ENCODE results near the gene METTL18.

METTL18 gene

GRCh38 chr1:169762699-169763098 lies 32.0 kb downstream of the METTL18 start:
- Mint-ChIP-seq H3K4me3 (no peak overlapping the region), H3K36me3 (peaks cover 2% of the 10 kb centered on the region)

DNA sequence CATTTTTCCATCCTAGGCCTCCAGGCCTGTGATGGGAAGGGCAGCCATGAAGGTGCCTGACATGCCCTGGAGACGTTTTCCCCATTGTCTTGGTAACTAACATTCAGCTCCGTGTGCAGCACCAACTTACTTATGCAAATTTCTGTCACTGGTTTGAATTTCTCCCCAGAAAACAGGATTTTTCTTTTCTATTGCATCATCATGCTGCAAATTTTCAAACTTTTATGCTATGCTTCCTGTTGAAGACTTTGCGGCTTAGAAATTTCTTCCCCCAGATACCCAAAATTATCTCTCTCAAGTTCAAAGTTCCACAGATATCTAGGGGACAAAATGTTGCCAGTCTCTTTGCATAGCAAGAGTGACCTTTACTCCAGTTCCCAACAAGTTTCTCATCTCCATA lies 35.7 kb downstream of the METTL18 start:
- Mint-ChIP-seq H3K9me3 (peaks cover 5% of the 10 kb centered on the region), H3K36me3 (peaks cover 2% of the 10 kb centered on the region), H3K4me1 (no peaks in the 10 kb centered on the region), H3K27ac (no peak overlapping the region), H3K4me3 (no peak overlapping the region), H3K27me3 (peaks cover 3% of the 10 kb centered on the region)

More at GRCh38 chr1:169762699-169763098, 32.0 kb downstream of the METTL18 start:
- peaks cover 4% of the 10 kb centered on the region for H3K27me3 Mint-ChIP-seq
- peaks cover 5% of the 10 kb centered on the region for H3K9me3 Mint-ChIP-seq
- no peaks in the 10 kb centered on the region for H3K4me1 Mint-ChIP-seq
- no peak overlapping the region for H3K27ac Mint-ChIP-seq

- no peak overlapping the region for H3K27ac Mint-ChIP-seq
- no peaks in the 10 kb centered on the region for H3K36me3 Mint-ChIP-seq
- H3K27me3 Mint-ChIP-seq: peaks cover 1% of the 10 kb centered on the region
- no peaks in the 10 kb centered on the region for H3K9me3 Mint-ChIP-seq
- H3K4me3 Mint-ChIP-seq: no peak overlapping the region
- H3K4me1 Mint-ChIP-seq: no peaks in the 10 kb centered on the region
Observed at GRCh38 chr1:169753549-169753948, 41.2 kb downstream of the METTL18 start.

DNA sequence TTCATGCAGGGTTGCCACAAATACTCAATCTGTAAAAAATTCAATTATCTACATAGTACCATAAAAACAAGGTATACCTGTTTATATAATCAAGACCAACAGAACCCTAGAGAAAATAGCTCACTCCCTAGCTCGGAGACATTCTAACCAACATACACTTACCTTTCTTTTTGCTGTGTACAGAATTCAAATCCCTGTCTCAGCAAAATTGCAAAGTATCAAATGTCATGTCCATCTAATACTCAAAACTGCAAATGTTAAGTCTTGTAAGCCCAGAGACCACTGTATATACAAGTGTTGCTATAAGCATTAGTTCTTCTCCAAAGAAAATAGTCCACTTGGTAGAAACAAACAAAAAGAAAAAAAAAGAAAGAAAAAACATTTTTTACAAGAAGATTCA lies 44.7 kb downstream of the METTL18 start:
- Mint-ChIP-seq H3K9me3 (no peaks in the 10 kb centered on the region), H3K27me3 (no peaks in the 10 kb centered on the region), H3K4me1 (no peaks in the 10 kb centered on the region), H3K36me3 (no peaks in the 10 kb centered on the region), H3K27ac (no peak overlapping the region), H3K4me3 (no peak overlapping the region)

DNA sequence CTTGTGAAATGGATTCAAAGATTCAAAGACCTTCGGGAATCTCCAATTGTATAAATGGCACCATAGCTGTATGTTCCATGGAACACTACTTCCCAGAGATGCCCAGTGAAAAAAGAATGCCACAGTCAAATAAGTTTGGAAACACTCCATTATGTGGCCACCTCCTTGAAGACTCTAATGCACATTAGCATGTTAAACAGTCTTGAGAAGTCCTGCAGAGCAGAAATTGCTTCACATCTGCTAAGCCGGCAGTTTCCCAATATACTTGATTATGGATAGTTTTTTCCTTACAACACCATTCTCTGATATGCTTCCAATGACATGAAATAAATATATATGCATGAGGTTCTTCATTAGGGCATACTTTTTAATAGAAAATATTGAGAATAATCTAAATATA lies 48.2 kb downstream of the METTL18 start:
- no peaks in the 10 kb centered on the region for H3K27me3 Mint-ChIP-seq

DNA sequence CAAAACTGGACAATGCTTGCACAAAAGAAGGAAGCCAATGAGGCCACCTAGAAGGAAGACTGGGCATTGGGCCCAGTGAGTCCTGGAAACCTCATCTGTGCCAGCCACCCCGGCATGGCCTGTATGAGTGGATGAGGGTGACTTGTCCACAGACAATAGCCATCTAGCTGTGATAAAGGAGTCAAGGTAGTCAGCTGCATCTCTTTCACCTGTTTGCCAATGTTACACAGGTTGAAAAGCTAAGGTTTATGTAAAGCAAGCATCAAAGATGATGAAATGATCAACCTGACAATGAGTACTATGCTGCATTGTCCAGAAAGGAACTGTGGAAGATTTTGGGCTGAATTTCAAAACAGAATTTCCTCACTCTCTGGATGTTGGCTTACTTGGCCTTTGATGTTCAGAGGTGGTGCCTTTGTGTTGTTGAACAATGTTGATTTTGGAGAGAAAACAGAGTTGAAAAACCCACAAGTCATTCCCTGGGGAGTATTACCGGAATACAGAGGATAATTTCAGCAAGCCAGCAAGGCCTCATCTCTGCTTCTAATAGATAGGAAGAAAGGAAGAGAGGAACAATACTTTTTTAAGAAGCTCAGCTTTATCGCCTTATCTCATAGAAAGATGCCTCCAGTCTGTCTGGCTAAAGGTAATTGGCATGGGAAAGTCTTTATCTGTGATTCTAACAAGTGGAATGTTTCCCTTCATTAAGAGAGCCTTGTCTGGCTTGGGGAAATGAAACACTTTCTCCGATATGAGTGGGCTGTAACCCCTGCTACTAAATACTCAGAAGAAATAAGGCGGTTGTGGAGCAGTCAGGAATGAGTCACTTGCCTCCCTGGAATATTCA lies 49.5 kb downstream of the METTL18 start:
- Mint-ChIP-seq H3K4me3 (no peak overlapping the region), H3K9me3 (no peaks in the 10 kb centered on the region), H3K27me3 (no peaks in the 10 kb centered on the region), H3K36me3 (no peaks in the 10 kb centered on the region), H3K27ac (no peak overlapping the region), H3K4me1 (no peaks in the 10 kb centered on the region)

More for the DNA sequence above, 48.2 kb downstream of the METTL18 start:
- Mint-ChIP-seq H3K27ac (no peak overlapping the region), H3K36me3 (no peaks in the 10 kb centered on the region), H3K4me1 (no peaks in the 10 kb centered on the region), H3K4me3 (no peak overlapping the region), H3K9me3 (no peaks in the 10 kb centered on the region)

All from activated naive CD4-positive, alpha-beta T cell treated with anti-CD3 and anti-CD28 coated beads, Interleukin-2, amount 50 U/mL, for 24 hours (primary cell).